ENCODE measurements around the gene FOXP1. TPM values are rescaled to one million over a fixed set of nuclear protein-coding genes. Genes with fewer than 3 reads are reported as not detected.

The FOXP1 gene
- total RNA-seq, 1 experiment from 2014 or later, result 2.9 TPM

DNA sequence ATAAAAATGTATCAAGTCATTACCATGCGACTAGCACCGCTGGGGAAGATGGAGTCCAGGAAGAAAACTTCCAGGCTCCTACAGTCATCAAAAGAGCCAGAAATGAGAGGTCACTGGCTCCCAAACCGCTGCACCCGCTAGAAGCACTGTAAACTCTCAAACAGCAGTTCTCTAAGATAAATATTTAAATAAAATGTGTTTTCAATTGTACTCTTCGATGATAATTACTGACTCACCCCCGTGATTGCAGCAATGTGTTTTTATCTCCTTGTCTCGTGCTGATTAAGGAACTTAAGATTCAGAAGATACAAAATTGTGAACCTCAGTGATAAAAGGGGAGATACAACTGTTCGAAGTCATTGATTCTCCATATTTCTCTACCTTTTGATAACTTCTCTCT, 45.8 kb upstream of the FOXP1 start:
- in situ Hi-C loops (cut with HindIII; ENCODE audit: low pct_unique_long_range_greater_than_20kb, low sequenced_read_pairs), result no loop called here
- ChIA-PET POLR2A (no interaction called here), CTCF (no interaction called here)
- ATAC-seq (no peak), DNase-seq (ENCODE audit: low read depth, low spot score) (no peak)
- H3K9me3 ChIP-seq (ENCODE audit: control insufficient read depth, insufficient read depth, low read depth, low read length), result no peaks in the 10 kb centered on the region
- H3K4me3 ChIP-seq (ENCODE audit: low read depth in 2 of 2, low read length in 2 of 2), result no peak overlapping the region
- H3K27me3 ChIP-seq (ENCODE audit: control insufficient read depth, insufficient read depth, low read length), result no peaks in the 10 kb centered on the region
- no peaks in the 10 kb centered on the region for H3K4me1 ChIP-seq (ENCODE audit: control insufficient read depth, insufficient read depth, low read length)
- no peak overlapping the region for H3K27ac ChIP-seq (ENCODE audit: low read length)
- no peaks in the 10 kb centered on the region for H3K36me3 ChIP-seq (ENCODE audit: control insufficient read depth, insufficient read depth, low read length)
- TF ChIP-seq, protein P1, sequence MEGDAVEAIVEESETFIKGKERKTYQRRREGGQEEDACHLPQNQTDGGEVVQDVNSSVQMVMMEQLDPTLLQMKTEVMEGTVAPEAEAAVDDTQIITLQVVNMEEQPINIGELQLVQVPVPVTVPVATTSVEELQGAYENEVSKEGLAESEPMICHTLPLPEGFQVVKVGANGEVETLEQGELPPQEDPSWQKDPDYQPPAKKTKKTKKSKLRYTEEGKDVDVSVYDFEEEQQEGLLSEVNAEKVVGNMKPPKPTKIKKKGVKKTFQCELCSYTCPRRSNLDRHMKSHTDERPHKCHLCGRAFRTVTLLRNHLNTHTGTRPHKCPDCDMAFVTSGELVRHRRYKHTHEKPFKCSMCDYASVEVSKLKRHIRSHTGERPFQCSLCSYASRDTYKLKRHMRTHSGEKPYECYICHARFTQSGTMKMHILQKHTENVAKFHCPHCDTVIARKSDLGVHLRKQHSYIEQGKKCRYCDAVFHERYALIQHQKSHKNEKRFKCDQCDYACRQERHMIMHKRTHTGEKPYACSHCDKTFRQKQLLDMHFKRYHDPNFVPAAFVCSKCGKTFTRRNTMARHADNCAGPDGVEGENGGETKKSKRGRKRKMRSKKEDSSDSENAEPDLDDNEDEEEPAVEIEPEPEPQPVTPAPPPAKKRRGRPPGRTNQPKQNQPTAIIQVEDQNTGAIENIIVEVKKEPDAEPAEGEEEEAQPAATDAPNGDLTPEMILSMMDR (IDR thresholded peaks at IDR 0.05), result no peak
- TF ChIP-seq SIN3A (IDR thresholded peaks at IDR 0.05; ENCODE audit: borderline replicate concordance, insufficient read depth, low read depth, low read length), result no peak
- TF ChIP-seq, protein P2, sequence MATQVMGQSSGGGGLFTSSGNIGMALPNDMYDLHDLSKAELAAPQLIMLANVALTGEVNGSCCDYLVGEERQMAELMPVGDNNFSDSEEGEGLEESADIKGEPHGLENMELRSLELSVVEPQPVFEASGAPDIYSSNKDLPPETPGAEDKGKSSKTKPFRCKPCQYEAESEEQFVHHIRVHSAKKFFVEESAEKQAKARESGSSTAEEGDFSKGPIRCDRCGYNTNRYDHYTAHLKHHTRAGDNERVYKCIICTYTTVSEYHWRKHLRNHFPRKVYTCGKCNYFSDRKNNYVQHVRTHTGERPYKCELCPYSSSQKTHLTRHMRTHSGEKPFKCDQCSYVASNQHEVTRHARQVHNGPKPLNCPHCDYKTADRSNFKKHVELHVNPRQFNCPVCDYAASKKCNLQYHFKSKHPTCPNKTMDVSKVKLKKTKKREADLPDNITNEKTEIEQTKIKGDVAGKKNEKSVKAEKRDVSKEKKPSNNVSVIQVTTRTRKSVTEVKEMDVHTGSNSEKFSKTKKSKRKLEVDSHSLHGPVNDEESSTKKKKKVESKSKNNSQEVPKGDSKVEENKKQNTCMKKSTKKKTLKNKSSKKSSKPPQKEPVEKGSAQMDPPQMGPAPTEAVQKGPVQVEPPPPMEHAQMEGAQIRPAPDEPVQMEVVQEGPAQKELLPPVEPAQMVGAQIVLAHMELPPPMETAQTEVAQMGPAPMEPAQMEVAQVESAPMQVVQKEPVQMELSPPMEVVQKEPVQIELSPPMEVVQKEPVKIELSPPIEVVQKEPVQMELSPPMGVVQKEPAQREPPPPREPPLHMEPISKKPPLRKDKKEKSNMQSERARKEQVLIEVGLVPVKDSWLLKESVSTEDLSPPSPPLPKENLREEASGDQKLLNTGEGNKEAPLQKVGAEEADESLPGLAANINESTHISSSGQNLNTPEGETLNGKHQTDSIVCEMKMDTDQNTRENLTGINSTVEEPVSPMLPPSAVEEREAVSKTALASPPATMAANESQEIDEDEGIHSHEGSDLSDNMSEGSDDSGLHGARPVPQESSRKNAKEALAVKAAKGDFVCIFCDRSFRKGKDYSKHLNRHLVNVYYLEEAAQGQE (IDR thresholded peaks at IDR 0.05; ENCODE audit: insufficient read depth in 1 of 2, low read depth in 2 of 2, low read length in 1 of 2), result no peak
- no peak for TF ChIP-seq POLR2AphosphoS5 (IDR thresholded peaks at IDR 0.05; ENCODE audit: low read depth, low read length)
- no TSS peak for BruUV-seq (replicated peaks)
- intact Hi-C loops (cut with micrococcal nuclease; ENCODE audit: unreplicated experiment), result no loop called here

DNA sequence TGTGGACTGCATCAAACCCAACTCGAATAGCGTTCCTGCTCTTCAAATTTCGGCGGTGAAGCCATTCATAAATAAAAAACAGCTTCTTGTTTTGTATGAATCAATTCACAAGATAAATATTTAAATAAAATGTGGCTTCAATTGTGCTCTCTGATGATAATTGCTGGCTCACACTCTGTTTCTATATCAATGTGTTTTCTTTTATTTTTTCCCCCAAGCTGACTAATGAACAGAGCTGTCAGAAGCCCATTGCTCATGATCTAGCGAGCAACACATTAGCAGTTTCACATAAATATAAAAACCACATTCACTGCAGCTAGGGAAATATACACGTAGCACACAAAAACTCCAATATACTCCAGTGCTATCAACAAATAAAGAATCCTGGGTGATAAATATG, 45.0 kb upstream of the FOXP1 start:
- no peaks in the 10 kb centered on the region for H3K36me3 ChIP-seq (ENCODE audit: control insufficient read depth, insufficient read depth, low read length)
- no peak for DNase-seq (ENCODE audit: low read depth, low spot score)
- no peak for ATAC-seq
- no peak for TF ChIP-seq SIN3A (IDR thresholded peaks at IDR 0.05; ENCODE audit: borderline replicate concordance, insufficient read depth, low read depth, low read length)
- TF ChIP-seq TCF7L2 (IDR thresholded peaks at IDR 0.05; ENCODE audit: low read depth, low read length), result no peak
- TF ChIP-seq, protein P2 (IDR thresholded peaks at IDR 0.05; ENCODE audit: insufficient read depth in 1 of 2, low read depth in 2 of 2, low read length in 1 of 2), result no peak
- TF ChIP-seq, protein P1 (IDR thresholded peaks at IDR 0.05), result no peak
- TF ChIP-seq POLR2AphosphoS5 (IDR thresholded peaks at IDR 0.05; ENCODE audit: low read depth, low read length), result no peak
- in situ Hi-C loops (cut with HindIII; ENCODE audit: low pct_unique_long_range_greater_than_20kb, low sequenced_read_pairs), result no loop called here
- POLR2A ChIA-PET, result no interaction called here
- no peaks in the 10 kb centered on the region for H3K9me3 ChIP-seq (ENCODE audit: control insufficient read depth, insufficient read depth, low read depth, low read length)
- H3K27ac ChIP-seq (ENCODE audit: low read length), result no peak overlapping the region
- H3K27me3 ChIP-seq (ENCODE audit: control insufficient read depth, insufficient read depth, low read length), result no peaks in the 10 kb centered on the region
- CTCF ChIA-PET, result no interaction called here
- intact Hi-C loops (cut with micrococcal nuclease; ENCODE audit: unreplicated experiment), result no loop called here
- BruUV-seq (replicated peaks), result no TSS peak
- H3K4me3 ChIP-seq (ENCODE audit: low read depth in 2 of 2, low read length in 2 of 2), result no peak overlapping the region
- H3K4me1 ChIP-seq (ENCODE audit: control insufficient read depth, insufficient read depth, low read length), result no peaks in the 10 kb centered on the region

Measured in Panc1 (cell line).